Measurements from ENCODE around the gene KLHL14. TPM values are rescaled to one million over a fixed set of nuclear protein-coding genes. Genes with fewer than 3 reads are reported as not detected.

Gene KLHL14
- total and polyA plus RNA-seq, 10 of the 15 experiments (the other 5 are each of a cell fraction or from before 2014, with no cell fraction given) = 0.03 to 0.05 TPM; not detected in 8

DNA sequence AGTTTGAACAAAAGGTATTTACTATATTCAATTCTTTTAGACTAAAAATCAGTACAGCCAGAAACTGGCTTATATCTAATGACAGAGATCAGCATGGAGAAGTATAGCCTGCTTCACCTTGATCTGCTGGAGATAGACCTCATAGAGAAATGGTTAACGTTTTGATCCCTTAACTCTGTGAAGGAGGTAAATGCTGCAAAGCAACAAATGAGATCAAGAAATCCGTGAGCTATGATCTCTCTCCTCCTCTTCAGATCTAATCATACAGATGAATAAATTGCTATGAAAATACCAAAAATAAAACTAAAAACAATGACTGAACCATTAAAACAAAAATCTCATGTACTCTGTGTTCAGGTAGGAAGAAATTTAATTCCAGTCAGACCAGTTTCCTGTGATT lies 42.8 kb downstream of the KLHL14 start:
- FAIRE-seq (no peak), ATAC-seq (no peak), DNase-seq (ENCODE audit: low read depth, low spot score) (no peak)
- intact Hi-C loops (cut with micrococcal nuclease; ENCODE audit: unreplicated experiment) = no loop called here
- Histone ChIP-seq H3K27me3 (replicated peaks in 1 of 2; ENCODE audit: control insufficient read depth in 2 of 2, insufficient read depth in 2 of 2, low read length in 1 of 2) (no peaks in the 10 kb centered on the region; a peak in 2 of 4 replicates), H3K4me2 (ENCODE audit: control insufficient read depth, insufficient read depth) (no peak overlapping the region), H3K36me3 (ENCODE audit: control insufficient read depth in 2 of 2, insufficient read depth in 2 of 2, low read length in 1 of 2) (no peaks in the 10 kb centered on the region), H3K9ac (ENCODE audit: control insufficient read depth, insufficient read depth, low read length) (no peak overlapping the region), H3K27ac (ENCODE audit: control insufficient read depth, insufficient read depth) (no peak overlapping the region), H2AFZ (ENCODE audit: control insufficient read depth, low read depth, low read length) (no peak overlapping the region), H3K4me1 (ENCODE audit: control insufficient read depth, insufficient read depth, low read length) (peaks cover 3% of the 10 kb centered on the region; the same call in 1 of the 2 replicates), H4K20me1 (ENCODE audit: control insufficient read depth, insufficient read depth) (no peaks in the 10 kb centered on the region), H3K4me3 (no peak overlapping the region), H3K9me3 (replicated peaks; ENCODE audit: control insufficient read depth, insufficient read depth, low read length) (no peaks in the 10 kb centered on the region; the same call in 2 of the 3 replicates), H3K79me2 (ENCODE audit: control insufficient read depth, insufficient read depth, low read length) (no peaks in the 10 kb centered on the region)
- CTCF ChIA-PET = no interaction called here
- POLR2A ChIA-PET = no interaction called here
- no peak for TF ChIP-seq SUZ12 (IDR thresholded peaks at IDR 0.05; ENCODE audit: unreplicated experiment)
- no peak for TF ChIP-seq GATAD2B (conservative IDR thresholded peaks at IDR 0.05; ENCODE audit: low read depth)
- TF ChIP-seq SUPT20H (IDR thresholded peaks at IDR 0.05; ENCODE audit: borderline replicate concordance, control insufficient read depth, low read depth, low read length) = no peak
- TF ChIP-seq, protein P1, sequence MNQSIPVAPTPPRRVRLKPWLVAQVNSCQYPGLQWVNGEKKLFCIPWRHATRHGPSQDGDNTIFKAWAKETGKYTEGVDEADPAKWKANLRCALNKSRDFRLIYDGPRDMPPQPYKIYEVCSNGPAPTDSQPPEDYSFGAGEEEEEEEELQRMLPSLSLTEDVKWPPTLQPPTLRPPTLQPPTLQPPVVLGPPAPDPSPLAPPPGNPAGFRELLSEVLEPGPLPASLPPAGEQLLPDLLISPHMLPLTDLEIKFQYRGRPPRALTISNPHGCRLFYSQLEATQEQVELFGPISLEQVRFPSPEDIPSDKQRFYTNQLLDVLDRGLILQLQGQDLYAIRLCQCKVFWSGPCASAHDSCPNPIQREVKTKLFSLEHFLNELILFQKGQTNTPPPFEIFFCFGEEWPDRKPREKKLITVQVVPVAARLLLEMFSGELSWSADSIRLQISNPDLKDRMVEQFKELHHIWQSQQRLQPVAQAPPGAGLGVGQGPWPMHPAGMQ (IDR thresholded peaks at IDR 0.05; ENCODE audit: borderline replicate concordance) = no peak
- no peak for TF ChIP-seq DPF2 (IDR thresholded peaks at IDR 0.05)
- no peak for TF ChIP-seq CREM (IDR thresholded peaks at IDR 0.05; ENCODE audit: low read depth)
- TF ChIP-seq IKZF1 (conservative IDR thresholded peaks at IDR 0.05) = no peak
- TF ChIP-seq SMAD1 (IDR thresholded peaks at IDR 0.05; ENCODE audit: low read depth, partially characterized antibody) = no peak
- TF ChIP-seq HDGF (IDR thresholded peaks at IDR 0.05) = no peak
- RAD21 ChIA-PET (ENCODE audit: unreplicated experiment) = no interaction called here
- SMC1A ChIA-PET (ENCODE audit: uncharacterized antibody, unreplicated experiment) = no interaction called here
- in situ Hi-C loops (cut with MboI) = no loop called here
- 50% methylated on average over 2 of the region's 2 CpGs for WGBS (ENCODE audit: insufficient coverage, insufficient replicate concordance, low lambda C conversion rate, missing lambda C conversion rate)
- BruUV-seq (replicated peaks) = no TSS peak

Measured in GM12878 (cell line).